Glutamatergic neuron (in vitro differentiated cells): ENCODE data around the gene RTCB. TPM values are rescaled to one million over a fixed set of nuclear protein-coding genes. Genes with fewer than 3 reads are reported as not detected.

Experiments used
- DNase-seq: peaks from one replicate; pipeline ENCODE4 v3.0.0; 2022
- H3K27ac Mint-ChIP-seq: one replicate; pipeline ENCODE4 v1.8.0; 2020; ENCODE audit warnings: mild to moderate bottlenecking, mixed read lengths, inconsistent platforms; ENCODE audit not compliant: unreplicated experiment
- H3K27me3 Mint-ChIP-seq: one replicate; pipeline ENCODE4 v1.8.0; 2020; ENCODE audit warnings: mild to moderate bottlenecking, moderate library complexity, mixed read lengths, inconsistent platforms; ENCODE audit not compliant: unreplicated experiment
- H3K36me3 Mint-ChIP-seq: one replicate; pipeline ENCODE4 v1.8.0; 2020; ENCODE audit warnings: mild to moderate bottlenecking, mixed read lengths, inconsistent platforms; ENCODE audit not compliant: unreplicated experiment
- H3K4me1 Mint-ChIP-seq: one replicate; pipeline ENCODE4 v1.8.0; 2020; ENCODE audit warnings: mild to moderate bottlenecking, low read depth, mixed read lengths, inconsistent platforms; ENCODE audit not compliant: unreplicated experiment
- H3K4me3 Mint-ChIP-seq: one replicate; pipeline ENCODE4 v1.8.0; 2020; ENCODE audit warnings: mild to moderate bottlenecking, mixed read lengths, inconsistent platforms; ENCODE audit not compliant: unreplicated experiment
- H3K9me3 Mint-ChIP-seq: one replicate; pipeline ENCODE4 v1.8.0; 2020; ENCODE audit warnings: mild to moderate bottlenecking, moderate library complexity, mixed read lengths, inconsistent platforms; ENCODE audit not compliant: unreplicated experiment
- total RNA-seq: library from RNA; stranded (reverse); fragmentation: NEBNext Ultra II Directional; extraction: Animal tissue kit (Norgen Biotek cat#: 25700); gene quantifications from one replicate; pipeline ENCODE4 v1.2.1, GENCODE V29; 2021; ENCODE audit not compliant: unreplicated experiment
- TF ChIP-seq, protein P1 (sequence below): fragments of 200-600 bp; sonication (generic); IDR thresholded peaks from one replicate; pipeline ENCODE4 v1.5.0; 2021; ENCODE audit not compliant: partially characterized antibody, unreplicated experiment

Gene RTCB
- total RNA-seq, 1 donor from 2014 or later, result 87.6 TPM

DNA sequence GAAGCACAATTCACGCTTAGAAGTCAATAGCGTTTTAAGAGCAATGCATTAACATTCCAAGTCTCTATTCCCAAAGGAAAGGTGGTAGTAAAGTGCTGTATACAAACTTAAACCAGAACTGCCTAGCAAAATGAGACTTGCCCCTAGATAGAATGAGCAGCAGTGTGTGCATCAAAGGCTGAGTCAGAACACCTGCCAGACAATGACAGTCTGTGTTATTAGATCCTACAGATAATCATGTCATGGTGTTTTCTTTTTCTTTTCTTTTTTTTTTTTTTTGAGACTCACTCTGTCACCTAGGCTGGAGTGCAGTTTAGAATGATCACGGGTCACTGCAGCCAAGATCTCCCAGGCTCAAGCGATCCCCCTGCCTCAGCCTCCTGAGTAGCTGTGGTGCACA, 1.6 kb downstream of the RTCB start:
- Mint-ChIP-seq H3K9me3 (peaks cover 2% of the 10 kb centered on the region), H3K36me3 (no peaks in the 10 kb centered on the region), H3K27ac (peak overlapping the region; percentile 69), H3K4me1 (peaks cover 12% of the 10 kb centered on the region), H3K27me3 (no peaks in the 10 kb centered on the region), H3K4me3 (peak overlapping the region; percentile 97)
- DNase-seq, result no peak
- TF ChIP-seq, protein P1, sequence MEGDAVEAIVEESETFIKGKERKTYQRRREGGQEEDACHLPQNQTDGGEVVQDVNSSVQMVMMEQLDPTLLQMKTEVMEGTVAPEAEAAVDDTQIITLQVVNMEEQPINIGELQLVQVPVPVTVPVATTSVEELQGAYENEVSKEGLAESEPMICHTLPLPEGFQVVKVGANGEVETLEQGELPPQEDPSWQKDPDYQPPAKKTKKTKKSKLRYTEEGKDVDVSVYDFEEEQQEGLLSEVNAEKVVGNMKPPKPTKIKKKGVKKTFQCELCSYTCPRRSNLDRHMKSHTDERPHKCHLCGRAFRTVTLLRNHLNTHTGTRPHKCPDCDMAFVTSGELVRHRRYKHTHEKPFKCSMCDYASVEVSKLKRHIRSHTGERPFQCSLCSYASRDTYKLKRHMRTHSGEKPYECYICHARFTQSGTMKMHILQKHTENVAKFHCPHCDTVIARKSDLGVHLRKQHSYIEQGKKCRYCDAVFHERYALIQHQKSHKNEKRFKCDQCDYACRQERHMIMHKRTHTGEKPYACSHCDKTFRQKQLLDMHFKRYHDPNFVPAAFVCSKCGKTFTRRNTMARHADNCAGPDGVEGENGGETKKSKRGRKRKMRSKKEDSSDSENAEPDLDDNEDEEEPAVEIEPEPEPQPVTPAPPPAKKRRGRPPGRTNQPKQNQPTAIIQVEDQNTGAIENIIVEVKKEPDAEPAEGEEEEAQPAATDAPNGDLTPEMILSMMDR, result no peak

DNA sequence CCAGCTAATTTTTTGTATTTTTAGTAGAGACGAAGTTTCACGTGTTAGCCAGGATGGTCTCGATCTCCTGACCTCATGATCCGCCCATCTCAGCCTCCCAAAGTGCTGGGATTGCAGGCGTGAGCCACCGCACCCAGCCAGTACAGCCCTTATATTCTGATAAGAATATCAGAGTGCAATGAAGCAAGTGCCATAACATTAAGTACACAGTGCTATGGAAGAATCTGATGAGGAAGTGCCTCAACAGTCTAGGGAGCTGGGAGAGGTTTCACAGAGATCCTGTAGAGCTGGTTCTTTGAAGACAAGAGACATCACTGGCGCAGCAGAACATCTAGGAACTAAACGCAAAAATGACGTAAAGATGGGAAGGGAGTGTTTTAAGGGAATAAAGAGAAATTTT, 2.1 kb downstream of the RTCB start:
- TF ChIP-seq, protein P1, result no peak
- Mint-ChIP-seq H3K4me3 (peak overlapping the region; percentile 83), H3K27ac (peak overlapping the region; percentile 69), H3K9me3 (peaks cover 2% of the 10 kb centered on the region), H3K36me3 (no peaks in the 10 kb centered on the region), H3K27me3 (no peaks in the 10 kb centered on the region), H3K4me1 (peaks cover 12% of the 10 kb centered on the region)
- no peak for DNase-seq

DNA sequence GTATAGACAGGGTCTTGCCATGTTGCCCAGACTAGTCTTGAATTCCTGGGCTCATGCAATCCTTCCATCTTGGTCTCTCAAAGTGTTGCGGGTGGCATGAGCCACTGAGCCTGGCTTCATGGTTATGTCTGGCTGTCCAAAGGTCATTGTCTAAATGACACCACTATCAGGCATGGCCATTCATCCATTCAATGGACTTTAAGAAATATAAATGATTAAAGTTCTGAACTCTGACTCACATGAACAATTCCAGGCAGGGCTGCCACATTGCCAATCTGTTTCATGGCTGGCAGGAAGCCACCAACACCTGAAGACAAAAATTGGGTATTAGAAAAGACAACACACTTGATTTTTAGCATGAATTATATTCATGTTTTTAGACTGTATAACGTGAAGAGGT, 4.1 kb downstream of the RTCB start:
- Mint-ChIP-seq H3K4me1 (peaks cover 12% of the 10 kb centered on the region), H3K27ac (no peak overlapping the region), H3K27me3 (no peaks in the 10 kb centered on the region), H3K4me3 (no peak overlapping the region), H3K9me3 (peaks cover 2% of the 10 kb centered on the region), H3K36me3 (no peaks in the 10 kb centered on the region)
- TF ChIP-seq, protein P1, result no peak
- no peak for DNase-seq

DNA sequence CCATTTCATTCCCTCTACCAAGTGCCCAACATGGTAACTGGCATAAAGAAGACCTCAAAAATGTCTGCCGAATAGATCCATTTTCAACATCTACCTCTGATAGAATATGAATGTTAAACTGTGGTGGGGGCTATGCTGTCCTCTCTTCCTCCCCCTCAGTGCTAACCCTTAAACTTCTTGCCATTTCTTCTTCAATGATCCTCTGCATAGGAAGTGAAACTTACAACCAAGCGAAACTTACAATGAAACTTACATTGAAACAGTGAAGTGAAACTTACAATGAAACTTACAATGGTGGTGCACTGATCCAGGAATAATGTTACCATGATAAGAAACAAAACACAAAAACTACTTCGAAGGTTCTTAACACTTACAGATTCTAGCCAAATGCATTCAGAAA, 4.7 kb downstream of the RTCB start:
- Mint-ChIP-seq H3K4me3 (no peak overlapping the region), H3K36me3 (no peaks in the 10 kb centered on the region)

DNA sequence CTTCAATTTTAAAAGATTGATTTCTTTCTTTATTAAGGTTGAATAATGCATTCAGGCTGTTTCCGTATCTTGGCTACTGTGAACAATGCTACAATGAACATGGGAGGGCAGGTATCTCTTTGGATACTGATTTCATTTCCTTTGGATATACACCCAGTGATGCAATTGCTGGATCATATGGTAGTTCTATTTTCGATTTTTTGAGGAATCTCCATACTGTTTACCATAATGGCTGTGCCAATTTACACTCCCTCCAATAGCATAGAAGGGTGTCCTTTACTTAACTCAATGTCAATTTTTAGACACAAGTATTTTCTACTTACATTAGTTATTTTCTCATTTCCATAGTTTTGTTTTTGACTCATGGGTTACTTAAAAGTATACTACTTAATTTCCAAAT, 8.0 kb downstream of the RTCB start:
- Mint-ChIP-seq H3K27me3 (no peaks in the 10 kb centered on the region), H3K4me3 (no peak overlapping the region), H3K27ac (no peak overlapping the region), H3K4me1 (no peaks in the 10 kb centered on the region), H3K36me3 (no peaks in the 10 kb centered on the region), H3K9me3 (no peaks in the 10 kb centered on the region)
- DNase-seq, result no peak
- TF ChIP-seq, protein P1, result no peak

More for the DNA sequence above, 4.7 kb downstream of the RTCB start:
- TF ChIP-seq, protein P1, result no peak
- Mint-ChIP-seq H3K9me3 (peaks cover 2% of the 10 kb centered on the region), H3K4me1 (peaks cover 12% of the 10 kb centered on the region), H3K27me3 (no peaks in the 10 kb centered on the region), H3K27ac (no peak overlapping the region)
- no peak for DNase-seq
